Activated naive CD4-positive, alpha-beta T cell treated with anti-CD3 and anti-CD28 coated beads, Interleukin-2, amount 10 ng/mL, durations not matched to agents 7 days and 5 days (primary cell): ENCODE data around the gene PPA1.
"Not testable (repeated sequence)": the region's sequence is repeated elsewhere in the genome, so short reads cannot be mapped to it uniquely, and the experiment has no call there.

ENCODE experiments used
- CTCF ChIA-PET: fragments of 350-600 bp; sonication (Branson Sonifier 250); formaldehyde crosslinking; loops from one replicate; lab custom pipeline; 2021; ENCODE audit warnings: antibody characterized with exemption; lab: Charles Lee
- DNase-seq: peaks from one replicate; pipeline ENCODE4 v3.0.0-alpha.2; 2020
- H3K27ac Mint-ChIP-seq: one replicate; pipeline ENCODE4 v1.8.0; 2021; ENCODE audit warnings: mild to moderate bottlenecking, moderate library complexity, mixed read lengths
- H3K27me3 Mint-ChIP-seq: one replicate; pipeline ENCODE4 v1.8.0; 2021; ENCODE audit warnings: mild to moderate bottlenecking, mixed read lengths
- H3K36me3 Mint-ChIP-seq: one replicate; pipeline ENCODE4 v1.8.0; 2021; ENCODE audit warnings: mixed read lengths
- H3K4me1 Mint-ChIP-seq: one replicate; pipeline ENCODE4 v1.8.0; 2021; ENCODE audit warnings: mixed read lengths
- H3K4me3 Mint-ChIP-seq: one replicate; pipeline ENCODE4 v1.8.0; 2021; ENCODE audit warnings: mild to moderate bottlenecking, moderate library complexity, mixed read lengths
- H3K9me3 Mint-ChIP-seq: one replicate; pipeline ENCODE4 v1.8.0; 2021; ENCODE audit warnings: mixed read lengths

PPA1 gene

GRCh38 chr10:70186571-70186970, 46.7 kb downstream of the PPA1 start:
- H3K27ac Mint-ChIP-seq = no peak overlapping the region
- peaks cover 35% of the 10 kb centered on the region for H3K27me3 Mint-ChIP-seq
- CTCF ChIA-PET = no interaction called here
- H3K9me3 Mint-ChIP-seq = no peaks in the 10 kb centered on the region
- H3K36me3 Mint-ChIP-seq = no peaks in the 10 kb centered on the region
- peaks cover 3% of the 10 kb centered on the region for H3K4me1 Mint-ChIP-seq
- no peak overlapping the region for H3K4me3 Mint-ChIP-seq
- no peak for DNase-seq

- Mint-ChIP-seq H3K27me3 (peaks cover 39% of the 10 kb centered on the region), H3K4me3 (no peak overlapping the region), H3K27ac (no peak overlapping the region), H3K4me1 (peaks cover 3% of the 10 kb centered on the region), H3K9me3 (no peaks in the 10 kb centered on the region), H3K36me3 (no peaks in the 10 kb centered on the region)
- CTCF ChIA-PET = no interaction called here
- DNase-seq = no peak
Measured at GRCh38 chr10:70186090-70186489, 47.1 kb downstream of the PPA1 start.

GRCh38 chr10:70183304-70183703, 49.9 kb downstream of the PPA1 start:
- CTCF ChIA-PET = no interaction called here
- peaks cover 50% of the 10 kb centered on the region for H3K27me3 Mint-ChIP-seq
- peaks cover 3% of the 10 kb centered on the region for H3K4me1 Mint-ChIP-seq
- DNase-seq = no peak
- no peaks in the 10 kb centered on the region for H3K9me3 Mint-ChIP-seq
- no peaks in the 10 kb centered on the region for H3K36me3 Mint-ChIP-seq
- H3K4me3 Mint-ChIP-seq = no peak overlapping the region
- H3K27ac Mint-ChIP-seq = no peak overlapping the region

GRCh38 chr10:70179209-70179608, 54.0 kb downstream of the PPA1 start:
- CTCF ChIA-PET, H3K4me3 Mint-ChIP-seq, H3K36me3 Mint-ChIP-seq, H3K9me3 Mint-ChIP-seq, H3K27ac Mint-ChIP-seq, DNase-seq: not testable (repeated sequence)
- Mint-ChIP-seq H3K27me3 (peaks cover 37% of the 10 kb centered on the region), H3K4me1 (peaks cover 10% of the 10 kb centered on the region)

GRCh38 chr10:70178139-70178725, 55.0 kb downstream of the PPA1 start:
- H3K9me3 Mint-ChIP-seq = no peaks in the 10 kb centered on the region

GRCh38 chr10:70176441-70176840, 56.8 kb downstream of the PPA1 start:
- DNase-seq = no peak
- CTCF ChIA-PET = no interaction called here
- H3K4me1 Mint-ChIP-seq = peaks cover 30% of the 10 kb centered on the region
- H3K27ac Mint-ChIP-seq = no peak overlapping the region
- peaks cover 20% of the 10 kb centered on the region for H3K27me3 Mint-ChIP-seq
- no peaks in the 10 kb centered on the region for H3K36me3 Mint-ChIP-seq
- H3K4me3 Mint-ChIP-seq = no peak overlapping the region
- H3K9me3 Mint-ChIP-seq = no peaks in the 10 kb centered on the region

More at GRCh38 chr10:70178139-70178725, 55.0 kb downstream of the PPA1 start:
- DNase-seq = no peak
- Mint-ChIP-seq H3K4me1 (peaks cover 17% of the 10 kb centered on the region), H3K27ac (no peak overlapping the region), H3K4me3 (no peak overlapping the region), H3K27me3 (peaks cover 27% of the 10 kb centered on the region), H3K36me3 (no peaks in the 10 kb centered on the region)
- CTCF ChIA-PET = interaction anchor here (0.9 to 1.0 kb wide), 2 partner anchors 31 to 43 kb away, joined by 3 read pairs; partner anchors contain the start of gene TYSND1

- H3K27me3 Mint-ChIP-seq = peaks cover 15% of the 10 kb centered on the region
- H3K27ac Mint-ChIP-seq = no peak overlapping the region
- no peaks in the 10 kb centered on the region for H3K36me3 Mint-ChIP-seq
- no peak for DNase-seq
- CTCF ChIA-PET = interaction anchor here (1.4 to 1.7 kb wide), 2 partner anchors 29 to 60 kb away, joined by 3 to 7 read pairs; partner anchors contain the start of gene TYSND1
- H3K9me3 Mint-ChIP-seq = peaks cover 3% of the 10 kb centered on the region
- peaks cover 36% of the 10 kb centered on the region for H3K4me1 Mint-ChIP-seq
- no peak overlapping the region for H3K4me3 Mint-ChIP-seq
Measured at GRCh38 chr10:70175516-70175915, 57.7 kb downstream of the PPA1 start.

- H3K27me3 Mint-ChIP-seq = peaks cover 8% of the 10 kb centered on the region
Measured at GRCh38 chr10:70174058-70174741, 59.0 kb downstream of the PPA1 start.

GRCh38 chr10:70169649-70170364, 63.4 kb downstream of the PPA1 start:
- CTCF ChIA-PET = interaction anchor here (1.0 to 4.9 kb wide), 3 partner anchors 9 to 54 kb away, joined by 3 to 47 read pairs (median 5); partner anchors contain the start of gene TYSND1
- Mint-ChIP-seq H3K36me3 (peaks cover 21% of the 10 kb centered on the region), H3K9me3 (peaks cover 3% of the 10 kb centered on the region), H3K27ac (peak overlapping the region; percentile 90), H3K27me3 (no peaks in the 10 kb centered on the region), H3K4me1 (peaks cover 72% of the 10 kb centered on the region), H3K4me3 (peak overlapping the region; percentile 87)
- no peak for DNase-seq

More at GRCh38 chr10:70174058-70174741, 59.0 kb downstream of the PPA1 start:
- CTCF ChIA-PET = interaction anchor here (0.6 to 1.7 kb wide), 3 partner anchors 28 to 190 kb away, joined by 3 to 7 read pairs (median 3); partner anchors contain the start of gene TYSND1
- Mint-ChIP-seq H3K4me1 (peaks cover 39% of the 10 kb centered on the region), H3K27ac (peak overlapping the region; percentile 92), H3K4me3 (no peak overlapping the region), H3K36me3 (no peaks in the 10 kb centered on the region), H3K9me3 (peaks cover 3% of the 10 kb centered on the region)
- peak; percentile 66 for DNase-seq

- CTCF ChIA-PET = interaction anchor here (1.0 to 4.9 kb wide), 2 partner anchors 8 to 23 kb away, joined by 3 to 47 read pairs; partner anchors contain the start of gene TYSND1
- DNase-seq = no peak
- H3K9me3 Mint-ChIP-seq = peaks cover 3% of the 10 kb centered on the region
- peaks cover 27% of the 10 kb centered on the region for H3K36me3 Mint-ChIP-seq
- H3K27ac Mint-ChIP-seq = peak overlapping the region; percentile 90
- H3K4me1 Mint-ChIP-seq = peaks cover 70% of the 10 kb centered on the region
- peak overlapping the region; percentile 87 for H3K4me3 Mint-ChIP-seq
- no peaks in the 10 kb centered on the region for H3K27me3 Mint-ChIP-seq
Measured at GRCh38 chr10:70169011-70169410, 64.2 kb downstream of the PPA1 start.

GRCh38 chr10:70167246-70167645, 66.0 kb downstream of the PPA1 start:
- DNase-seq = no peak
- Mint-ChIP-seq H3K9me3 (peaks cover 3% of the 10 kb centered on the region), H3K4me3 (peak overlapping the region; percentile 2), H3K27me3 (no peaks in the 10 kb centered on the region), H3K4me1 (peaks cover 76% of the 10 kb centered on the region), H3K36me3 (peaks cover 39% of the 10 kb centered on the region), H3K27ac (no peak overlapping the region)
- CTCF ChIA-PET = interaction anchor here (4.9 kb wide), 1 partner anchor 21 kb away, joined by 47 read pairs; the partner anchor contains the start of gene TYSND1

- H3K4me3 Mint-ChIP-seq = no peak overlapping the region
- H3K4me1 Mint-ChIP-seq = peaks cover 78% of the 10 kb centered on the region
- no peak overlapping the region for H3K27ac Mint-ChIP-seq
- CTCF ChIA-PET = interaction anchor here (4.9 kb wide), 1 partner anchor 21 kb away, joined by 47 read pairs; the partner anchor contains the start of gene TYSND1
- peaks cover 46% of the 10 kb centered on the region for H3K36me3 Mint-ChIP-seq
- H3K27me3 Mint-ChIP-seq = no peaks in the 10 kb centered on the region
- H3K9me3 Mint-ChIP-seq = peaks cover 3% of the 10 kb centered on the region
- no peak for DNase-seq
Measured at GRCh38 chr10:70166394-70166793, 66.8 kb downstream of the PPA1 start.

GRCh38 chr10:70164163-70164562, 69.1 kb downstream of the PPA1 start:
- Mint-ChIP-seq H3K36me3 (peaks cover 59% of the 10 kb centered on the region), H3K27me3 (no peaks in the 10 kb centered on the region), H3K9me3 (no peaks in the 10 kb centered on the region), H3K27ac (peak overlapping the region; percentile 92), H3K4me1 (peaks cover 79% of the 10 kb centered on the region), H3K4me3 (peak overlapping the region; percentile 5)
- DNase-seq = no peak
- CTCF ChIA-PET = no interaction called here

GRCh38 chr10:70163448-70163847, 69.8 kb downstream of the PPA1 start:
- Mint-ChIP-seq H3K4me3 (peak overlapping the region; percentile 42), H3K4me1 (peaks cover 71% of the 10 kb centered on the region), H3K27ac (peak overlapping the region; percentile 92), H3K36me3 (peaks cover 56% of the 10 kb centered on the region), H3K27me3 (no peaks in the 10 kb centered on the region), H3K9me3 (no peaks in the 10 kb centered on the region)
- CTCF ChIA-PET = interaction anchor here (0.8 to 1.9 kb wide), 4 partner anchors 17 to 56 kb away, joined by 3 to 9 read pairs (median 3); partner anchors contain the start of gene TYSND1
- DNase-seq = no peak
